Left ventricle myocardium inferior (tissue), 1 donor: Measurements from ENCODE around the gene IL16. TPM values are rescaled to one million over a fixed set of nuclear protein-coding genes. Genes with fewer than 3 reads are reported as not detected.

Experiments used
- DNase-seq: peaks from one replicate; pipeline ENCODE4 v3.0.0-alpha.2; 2020
- H3K27ac ChIP-seq: fragments of 200-600 bp; replicated peaks from 2 replicates; pipeline ENCODE4 v1.8.0; 2021
- H3K27me3 ChIP-seq: fragments of 200-600 bp; 2 replicates; pipeline ENCODE4 v1.8.0; 2021; ENCODE audit warnings: low read depth
- H3K36me3 ChIP-seq: fragments of 200-600 bp; 2 replicates; pipeline ENCODE4 v1.8.0; 2021
- H3K4me1 ChIP-seq: fragments of 200-600 bp; 2 replicates; pipeline ENCODE4 v1.8.0; 2021
- H3K4me3 ChIP-seq: fragments of 200-600 bp; 2 replicates; pipeline ENCODE4 v1.8.0; 2021; ENCODE audit warnings: mild to moderate bottlenecking, moderate library complexity
- H3K9me3 ChIP-seq: fragments of 200-600 bp; replicated peaks from 2 replicates; pipeline ENCODE4 v1.8.0; 2021
- CTCF ChIP-seq: fragments of 200-600 bp; IDR thresholded peaks from 2 replicates; pipeline ENCODE4 v1.8.0; 2021; ENCODE audit warnings: antibody characterized with exemption, mild to moderate bottlenecking, borderline replicate concordance
- intact Hi-C: fragments of 100-400 bp; cut with micrococcal nuclease; formaldehyde crosslinking; loops from one replicate; pipeline ENCODE4 v1.11.0; 2022
- total RNA-seq: library from RNA; stranded (reverse); fragmentation: NEBNext Ultra II Directional; extraction: Animal tissue kit (Norgen Biotek cat#: 25700); gene quantifications from one replicate; pipeline ENCODE4 v1.2.1, GENCODE V29; 2021
- donor health status: DM: no; HTN: yes; CAD: no; lungs with severe emphysema.

Gene IL16
- total RNA-seq, 1 donor from 2014 or later: 3.8 TPM

- peaks cover 34% of the 10 kb centered on the region for H3K36me3 ChIP-seq
- intact Hi-C loops: no loop called here
- H3K9me3 ChIP-seq: no peaks in the 10 kb centered on the region
- no peaks in the 10 kb centered on the region for H3K27me3 ChIP-seq
- no peak overlapping the region for H3K4me3 ChIP-seq
- no peak overlapping the region for H3K27ac ChIP-seq
- no peak for TF ChIP-seq CTCF
- no peak for DNase-seq
- peaks cover 30% of the 10 kb centered on the region for H3K4me1 ChIP-seq
These were observed 113.8 kb downstream of the IL16 start for GRCh38 chr15:81310480-81310879.

DNA sequence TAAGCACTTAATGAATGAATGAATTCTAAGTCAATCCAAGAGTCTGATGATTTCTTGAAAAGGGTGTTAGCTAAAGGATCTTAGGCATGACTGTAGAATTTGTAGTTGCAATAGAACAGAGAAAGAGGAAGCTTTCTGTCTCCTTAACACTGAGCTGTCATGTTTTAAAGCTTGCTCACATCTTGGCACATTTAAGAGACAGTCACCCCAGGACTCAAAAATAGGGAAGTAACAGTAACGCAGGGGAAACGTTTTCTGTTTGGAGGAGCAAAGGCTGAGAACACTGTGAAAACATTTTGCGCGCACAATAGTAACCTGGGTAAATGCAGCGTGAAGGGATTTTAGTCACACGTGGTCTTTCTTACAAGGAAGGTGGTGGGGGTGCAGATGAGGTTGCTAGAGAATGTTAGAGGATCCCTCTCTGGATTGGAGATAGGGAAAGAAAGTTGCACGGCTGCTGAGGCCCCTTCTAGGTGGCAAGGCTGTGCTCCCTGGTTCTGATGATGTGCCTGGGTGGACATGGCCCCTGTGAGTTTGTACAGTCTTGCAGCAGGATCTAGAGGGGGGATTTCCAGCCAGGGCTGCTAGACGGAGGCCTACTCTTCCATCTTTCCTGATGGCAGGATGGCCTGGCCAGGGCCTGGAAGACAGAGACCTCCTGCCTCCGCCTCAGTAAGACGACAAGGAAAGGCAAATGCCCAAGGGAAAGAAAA is 115.2 kb downstream of the IL16 start:
- TF ChIP-seq CTCF: no peak
- peaks cover 30% of the 10 kb centered on the region for H3K4me1 ChIP-seq
- no peak overlapping the region for H3K4me3 ChIP-seq
- DNase-seq: no peak
- H3K27me3 ChIP-seq: no peaks in the 10 kb centered on the region
- H3K36me3 ChIP-seq: peaks cover 23% of the 10 kb centered on the region
- H3K27ac ChIP-seq: peak overlapping the region; percentile 66
- intact Hi-C loops: no loop called here
- no peaks in the 10 kb centered on the region for H3K9me3 ChIP-seq

DNA sequence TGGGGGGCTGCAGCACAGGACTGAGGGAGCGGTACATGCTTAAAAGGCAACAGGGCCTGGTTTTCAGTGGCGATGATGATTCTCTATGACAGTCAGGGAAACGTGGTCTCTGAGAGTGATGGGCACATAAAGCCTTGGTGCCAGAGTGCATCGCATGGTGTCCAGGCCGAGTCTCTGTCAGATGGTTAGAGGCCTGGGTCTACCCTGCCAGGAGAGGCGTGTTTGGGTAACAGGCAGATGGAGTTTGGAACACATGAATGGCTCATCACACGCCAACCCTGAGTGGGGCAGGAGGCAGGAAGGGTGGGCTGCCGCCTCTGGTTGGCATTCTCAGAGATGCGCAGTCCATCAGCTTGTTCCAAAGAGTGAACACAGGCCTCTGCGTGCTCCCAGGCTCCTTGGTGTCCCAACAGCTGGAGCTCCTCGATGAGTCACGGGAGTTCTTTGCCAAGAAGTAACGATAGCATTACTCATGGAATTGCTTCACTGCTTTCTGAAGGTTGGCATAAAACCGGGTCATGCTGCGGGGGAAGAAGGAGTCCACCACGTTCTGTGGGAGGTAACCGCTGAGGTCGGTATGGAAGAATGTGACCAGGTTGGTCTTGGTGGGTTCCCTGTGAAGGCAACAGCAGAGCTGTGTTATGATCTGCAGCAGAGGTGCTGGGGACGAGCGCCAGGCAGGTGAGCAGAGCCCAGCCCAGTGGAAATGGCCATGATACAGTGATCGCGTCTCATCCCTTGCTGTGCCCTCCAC is 116.3 kb downstream of the IL16 start:
- TF ChIP-seq CTCF: no peak
- Histone ChIP-seq H3K9me3 (no peaks in the 10 kb centered on the region), H3K4me3 (no peak overlapping the region), H3K4me1 (peaks cover 30% of the 10 kb centered on the region), H3K36me3 (peaks cover 32% of the 10 kb centered on the region), H3K27ac (peak overlapping the region; percentile 66), H3K27me3 (no peaks in the 10 kb centered on the region)
- intact Hi-C loops: no loop called here
- peak; percentile 67 for DNase-seq

- Histone ChIP-seq H3K27ac (peak overlapping the region; percentile 66), H3K36me3 (peaks cover 33% of the 10 kb centered on the region), H3K4me3 (no peak overlapping the region), H3K9me3 (no peaks in the 10 kb centered on the region), H3K4me1 (peaks cover 30% of the 10 kb centered on the region), H3K27me3 (no peaks in the 10 kb centered on the region)
- no peak for TF ChIP-seq CTCF
- DNase-seq: no peak
- intact Hi-C loops: no loop called here
These were observed 117.0 kb downstream of the IL16 start for GRCh38 chr15:81313686-81314085.

DNA sequence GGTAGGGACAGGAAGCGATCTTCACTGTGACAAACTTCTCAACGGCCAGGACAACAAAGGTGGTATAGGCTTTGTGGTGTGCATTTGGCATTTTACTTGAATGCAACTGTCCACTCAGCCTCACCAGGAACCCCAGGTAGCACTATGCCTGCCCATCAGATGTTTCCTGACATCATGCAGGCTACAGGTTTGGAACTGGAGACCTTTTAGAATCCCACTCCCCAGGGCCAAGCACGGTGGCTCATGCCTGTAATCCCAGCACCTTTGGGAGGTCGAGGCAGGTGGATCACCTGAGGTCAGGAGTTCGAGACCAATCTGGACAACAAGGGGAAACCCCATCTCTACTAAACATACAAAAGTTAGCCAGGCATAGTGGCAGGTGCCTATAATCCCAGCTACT is 117.7 kb downstream of the IL16 start:
- Histone ChIP-seq H3K27me3 (no peaks in the 10 kb centered on the region), H3K4me1 (peaks cover 30% of the 10 kb centered on the region), H3K36me3 (peaks cover 34% of the 10 kb centered on the region), H3K4me3 (no peak overlapping the region), H3K9me3 (no peaks in the 10 kb centered on the region), H3K27ac (no peak overlapping the region)
- no peak for DNase-seq
- no peak for TF ChIP-seq CTCF
- intact Hi-C loops: no loop called here
